K562 (cell line): Measurements from ENCODE around the gene ATP2A2. TPM values are rescaled to one million over a fixed set of nuclear protein-coding genes. Genes with fewer than 3 reads are reported as not detected.

Experiments
- ADNP ChIP-seq: fragments of 200-800 bp; sonication (Bioruptor generic); IDR thresholded peaks from 2 replicates; pipeline ENCODE4 v1.6.1; 2016; ENCODE audit warnings: missing genetic modification characterization, missing compliant biosample characterization
- ARID2 ChIP-seq: fragments of 450-650 bp; IDR thresholded peaks from 2 replicates; pipeline ENCODE4 v1.6.1; 2017; ENCODE audit warnings: antibody characterized with exemption, mild to moderate bottlenecking
- BCL6 ChIP-seq: fragments of 250-450 bp; sonication (Bioruptor Pico); IDR thresholded peaks from 2 replicates; pipeline ENCODE4 v1.4.0; 2020
- BRD9 ChIP-seq: fragments of 450-650 bp; IDR thresholded peaks from 2 replicates; pipeline ENCODE4 v1.6.1; 2018; ENCODE audit warnings: low read depth; ENCODE audit not compliant: partially characterized antibody
- C11orf30 ChIP-seq: fragments of 450-650 bp; IDR thresholded peaks from 2 replicates; pipeline ENCODE4 v1.6.1; 2016; ENCODE audit warnings: low read depth, mild to moderate bottlenecking
- CBFA2T2 ChIP-seq: fragments of 450-650 bp; conservative IDR thresholded peaks from 2 replicates; pipeline ENCODE4 v1.6.1; 2017; ENCODE audit warnings: mild to moderate bottlenecking
- EP300 ChIP-seq: IDR thresholded peaks from 2 replicates; pipeline ENCODE4 v1.6.1; 2012; ENCODE audit warnings: low read length, improper control_type of control experiment
- ETS1 ChIP-seq: conservative IDR thresholded peaks from 2 replicates; pipeline ENCODE4 v1.6.1; 2011; ENCODE audit warnings: low read depth, mild to moderate bottlenecking, low read length; ENCODE audit not compliant: control insufficient read depth
- GMEB1 ChIP-seq: fragments of 250-450 bp; sonication (Bioruptor Pico); IDR thresholded peaks from 2 replicates; pipeline ENCODE4 v1.4.0; 2020; ENCODE audit warnings: mild to moderate bottlenecking
- MLLT1 ChIP-seq, 2 experiments: fragments of 450-650 bp; IDR thresholded peaks; 2 replicates each; pipeline ENCODE4 v1.6.1; 2016
- NCOA1 ChIP-seq: fragments of 450-650 bp; IDR thresholded peaks from 2 replicates; pipeline ENCODE4 v1.6.1; 2016; ENCODE audit warnings: low read depth
- NFE2 ChIP-seq: IDR thresholded peaks from 2 replicates; pipeline ENCODE4 v1.6.1; 2014; ENCODE audit warnings: antibody characterized with exemption, low read depth
- NFRKB ChIP-seq: fragments of 450-650 bp; IDR thresholded peaks from 2 replicates; pipeline ENCODE4 v1.6.1; 2016; ENCODE audit warnings: low read depth
- RREB1 ChIP-seq: fragments of 250-450 bp; sonication (Bioruptor Pico); IDR thresholded peaks from 2 replicates; pipeline ENCODE4 v1.4.0; 2020
- ZKSCAN8 ChIP-seq: fragments of 200-800 bp; sonication (Bioruptor generic); IDR thresholded peaks from 2 replicates; pipeline ENCODE4 v1.6.1; 2016; ENCODE audit warnings: missing genetic modification characterization, missing compliant biosample characterization
- ZNF143 ChIP-seq: sonication (generic); formaldehyde crosslinking; IDR thresholded peaks from 2 replicates; pipeline ENCODE4 v1.9.0; 2022; ENCODE audit warnings: mild to moderate bottlenecking, missing genetic modification reagents
- ZNF644 ChIP-seq: fragments of 200-800 bp; sonication (Bioruptor generic); IDR thresholded peaks from 2 replicates; pipeline ENCODE4 v1.6.1; 2016; ENCODE audit warnings: low read depth, missing genetic modification characterization, missing compliant biosample characterization
- polyA plus RNA-seq, 8 experiments: library from polyadenylated mRNA; depleted of rRNA in 4 of 8; stranded (reverse) in 5 of 8; unstranded in 3 of 8; fragments of >200 nt; fragmentation: Nextera tagmentation in 2 of 8; fragmentation: Illumina TruSeq in 1 of 8; extraction: Ambion mirVana in 2 of 8; extraction: Trizol in 1 of 8; gene quantifications; 2 replicates each; pipeline versions ENCODE4 v1.2.1 to v1.2.3, GENCODE V29; 2011 to 2014; ENCODE audit warnings: inconsistent platforms in 1 of 8, missing spikeins in 1 of 8
- total RNA-seq, 7 experiments: library from RNA; depleted of rRNA in 6 of 7; stranded (reverse); fragments of >200 nt in 6 of 7; fragmentation: Illumina TruSeq in 2 of 7; extraction: Trizol in 2 of 7; gene quantifications; 2 replicates each; pipeline versions ENCODE4 v1.2.1 to v1.2.3, GENCODE V29; 2011 to 2021; ENCODE audit warnings: low replicate concordance in 1 of 7
- TF ChIP-seq, protein P1 (sequence below): fragments of 450-650 bp; IDR thresholded peaks from 2 replicates; pipeline ENCODE4 v1.6.1; 2016

The ATP2A2 gene
- total and polyA plus RNA-seq, 9 of the 15 experiments (the other 6 are each of a cell fraction or from before 2014, with no cell fraction given): 5.2 to 205 (median 51.6) TPM

DNA sequence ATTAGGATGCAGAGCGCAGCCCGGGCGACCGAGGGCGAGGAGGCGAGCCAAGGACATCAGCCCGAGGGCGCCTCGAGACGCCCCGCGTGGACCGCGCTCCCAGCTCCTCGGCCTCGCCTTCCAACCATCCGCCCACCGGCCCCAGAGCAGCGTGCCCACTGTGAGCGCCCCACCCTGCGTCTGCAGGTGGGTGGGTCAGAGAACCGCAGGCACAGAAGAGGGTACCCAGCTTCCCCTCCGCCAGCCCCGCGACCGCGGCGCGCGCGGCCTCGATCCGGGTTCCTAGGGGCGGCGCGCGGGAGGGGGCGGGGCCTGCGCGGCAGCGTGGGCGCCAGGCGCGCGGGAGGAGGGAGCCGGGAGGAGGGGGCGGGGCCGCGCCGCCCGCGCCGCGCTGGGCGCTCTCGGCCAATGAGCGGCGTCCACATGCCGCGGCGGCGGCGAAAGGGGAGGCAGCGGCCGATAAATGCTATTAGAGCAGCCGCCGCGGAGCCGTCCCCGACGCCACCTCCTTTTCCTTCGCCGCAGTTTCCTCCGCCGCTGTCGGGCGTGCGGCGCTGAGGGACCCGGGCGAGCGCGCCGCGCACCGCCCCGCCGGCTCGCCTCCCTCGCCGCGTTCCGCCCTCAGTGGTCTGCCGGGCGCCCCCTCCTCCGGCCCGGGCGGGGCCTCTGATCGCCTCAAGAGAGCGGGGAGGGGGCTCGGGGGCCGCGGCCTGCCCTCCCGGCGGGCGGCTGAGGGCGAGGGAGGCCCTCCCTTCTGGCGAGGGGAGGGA lies at the start of gene ATP2A2 (continued):
- TF ChIP-seq EP300: no peak
- TF ChIP-seq RREB1 (CRISPR knock-in tag): no peak; the same call in 1 of the 2 replicates
- TF ChIP-seq MLLT1 (IDR thresholded peaks at IDR 0.05): peak in 1 of 2 experiments; percentile 60; a peak in 2 of 4 replicates
- TF ChIP-seq NFRKB: no peak
- TF ChIP-seq NCOA1: 0 out of 2 replicates have a peak, but pooled peaks have one; percentile 35
- TF ChIP-seq, protein P1, sequence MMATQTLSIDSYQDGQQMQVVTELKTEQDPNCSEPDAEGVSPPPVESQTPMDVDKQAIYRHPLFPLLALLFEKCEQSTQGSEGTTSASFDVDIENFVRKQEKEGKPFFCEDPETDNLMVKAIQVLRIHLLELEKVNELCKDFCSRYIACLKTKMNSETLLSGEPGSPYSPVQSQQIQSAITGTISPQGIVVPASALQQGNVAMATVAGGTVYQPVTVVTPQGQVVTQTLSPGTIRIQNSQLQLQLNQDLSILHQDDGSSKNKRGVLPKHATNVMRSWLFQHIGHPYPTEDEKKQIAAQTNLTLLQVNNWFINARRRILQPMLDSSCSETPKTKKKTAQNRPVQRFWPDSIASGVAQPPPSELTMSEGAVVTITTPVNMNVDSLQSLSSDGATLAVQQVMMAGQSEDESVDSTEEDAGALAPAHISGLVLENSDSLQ: no peak
- no peak for TF ChIP-seq NFE2
- TF ChIP-seq ZNF644 (tag): no peak
- no peak for TF ChIP-seq ADNP
- no peak for TF ChIP-seq CBFA2T2
- no peak for TF ChIP-seq ZNF143 (CRISPR knock-in tag)
- no peak for TF ChIP-seq ARID2
- TF ChIP-seq BRD9: no peak
- no peak for TF ChIP-seq ZKSCAN8 (CRISPR knock-in tag)
- TF ChIP-seq GMEB1: peak; percentile 67
- no peak for TF ChIP-seq BCL6 (CRISPR knock-in tag)
- peak; percentile 49; the same call in 1 of the 2 replicates for TF ChIP-seq ETS1
- no peak for TF ChIP-seq C11orf30
